Hematopoietic multipotent progenitor cell treated with erythropoietin and hydrocortisone succinate and interleukin-3 and kit ligand, for 15 days (in vitro differentiated cells): ENCODE data around the gene COL23A1.
"Not testable (repeated sequence)": the region's sequence is repeated elsewhere in the genome, so short reads cannot be mapped to it uniquely, and the experiment has no call there.

ENCODE experiments used
- DNase-seq: peaks from one replicate; pipeline ENCODE4 v3.0.0-alpha.2; 2015; ENCODE audit warnings: low spot score

COL23A1 gene

DNA sequence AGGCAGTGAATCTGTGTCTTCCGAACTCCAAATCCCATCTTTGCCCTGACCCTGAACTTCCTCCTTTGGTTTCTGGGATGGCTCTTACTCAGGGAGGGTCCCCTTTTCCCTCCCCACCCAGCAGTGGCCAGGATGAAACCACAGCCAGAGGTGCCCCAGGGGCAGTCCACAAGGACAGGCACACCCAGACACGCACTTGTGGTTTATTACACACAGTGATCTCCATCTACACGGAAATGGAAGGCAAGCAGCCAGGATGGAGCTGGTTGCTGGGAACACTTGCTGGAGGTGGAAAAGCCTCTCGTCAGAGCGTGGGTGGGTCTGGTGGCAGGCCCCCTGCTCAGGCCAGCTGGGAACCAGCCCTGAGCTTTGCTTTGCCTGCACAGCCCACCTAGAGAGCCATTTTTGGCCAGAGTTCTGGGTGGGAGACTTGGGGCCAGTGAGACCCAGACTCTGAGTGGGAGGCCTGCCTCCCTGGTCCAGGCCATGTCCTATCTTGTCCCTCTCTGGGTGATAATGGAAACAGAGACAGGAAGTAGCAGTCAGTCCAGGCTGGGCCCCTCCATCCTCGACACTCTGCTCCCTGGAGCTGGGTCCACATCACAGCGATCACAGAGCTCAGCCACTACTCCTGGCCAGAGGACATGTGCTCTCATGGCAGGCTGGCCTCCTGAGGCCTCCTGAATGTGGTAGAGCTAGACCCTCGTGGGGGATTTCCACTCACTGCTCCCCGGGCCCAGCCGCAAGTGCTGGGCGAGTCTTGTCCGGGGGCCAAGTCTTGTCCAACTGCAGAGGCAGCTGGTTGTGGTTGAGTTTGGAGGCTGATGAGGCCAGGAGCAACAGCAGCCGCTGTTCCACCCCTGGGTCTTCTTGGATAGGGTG, 352.5 kb downstream of the COL23A1 start:
- no peak for DNase-seq

DNA sequence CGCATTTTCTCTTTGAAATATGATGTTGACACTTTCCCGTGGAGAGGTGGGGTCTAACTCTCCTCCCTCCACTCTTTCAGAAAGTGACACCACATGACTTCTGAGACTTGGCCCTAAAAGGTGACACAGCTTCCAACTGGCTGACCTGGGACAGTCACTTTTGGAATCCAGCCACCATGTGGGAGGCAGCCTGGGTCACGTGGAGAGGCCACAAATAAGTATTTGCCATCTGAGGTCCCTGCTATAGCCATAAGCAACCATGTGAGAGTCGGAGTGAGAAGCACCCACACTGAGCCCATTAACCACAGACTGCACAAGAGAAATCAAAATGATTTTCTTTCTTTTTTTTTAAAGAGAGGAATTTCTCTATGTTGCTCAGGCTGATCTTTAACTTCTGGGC, 353.5 kb downstream of the COL23A1 start:
- no peak for DNase-seq

DNA sequence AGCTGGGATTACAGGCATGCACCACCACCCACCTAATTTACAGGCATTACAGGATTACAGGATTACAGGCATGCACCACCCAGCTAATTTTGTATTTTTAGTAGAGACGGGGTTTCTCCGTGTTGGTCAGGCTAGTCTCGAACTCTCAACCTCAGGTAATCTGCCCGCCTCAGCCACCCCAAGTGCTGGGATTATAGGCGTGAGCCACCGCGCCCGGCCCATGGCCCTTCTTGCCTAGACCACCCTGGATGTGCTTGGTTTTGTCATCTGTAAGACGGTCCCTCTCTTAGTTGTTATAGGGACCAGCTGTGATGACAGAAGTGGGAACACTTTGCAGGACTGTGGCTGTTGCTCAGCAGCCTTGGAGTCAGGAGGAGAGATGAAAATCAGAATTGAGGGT, 354.1 kb downstream of the COL23A1 start:
- no peak for DNase-seq

DNA sequence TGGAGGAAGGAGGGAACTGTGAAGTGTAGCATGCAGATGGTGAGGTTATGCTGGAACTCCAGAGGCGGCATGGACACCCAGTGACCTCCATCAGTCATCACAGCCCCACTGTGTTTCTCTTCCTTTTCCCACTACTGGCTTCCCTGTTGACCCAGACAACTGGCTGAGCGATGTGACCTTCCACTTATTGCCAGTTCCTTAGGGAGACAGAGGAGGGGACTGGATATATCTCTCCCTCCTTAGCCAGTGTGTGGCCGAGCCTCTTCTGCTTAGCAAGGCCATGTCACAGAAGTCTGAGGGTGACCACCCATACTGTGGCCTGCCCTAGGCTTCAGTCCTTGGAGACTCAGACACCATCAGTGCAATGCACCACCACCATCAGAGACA, 354.6 kb downstream of the COL23A1 start:
- no peak for DNase-seq

DNA sequence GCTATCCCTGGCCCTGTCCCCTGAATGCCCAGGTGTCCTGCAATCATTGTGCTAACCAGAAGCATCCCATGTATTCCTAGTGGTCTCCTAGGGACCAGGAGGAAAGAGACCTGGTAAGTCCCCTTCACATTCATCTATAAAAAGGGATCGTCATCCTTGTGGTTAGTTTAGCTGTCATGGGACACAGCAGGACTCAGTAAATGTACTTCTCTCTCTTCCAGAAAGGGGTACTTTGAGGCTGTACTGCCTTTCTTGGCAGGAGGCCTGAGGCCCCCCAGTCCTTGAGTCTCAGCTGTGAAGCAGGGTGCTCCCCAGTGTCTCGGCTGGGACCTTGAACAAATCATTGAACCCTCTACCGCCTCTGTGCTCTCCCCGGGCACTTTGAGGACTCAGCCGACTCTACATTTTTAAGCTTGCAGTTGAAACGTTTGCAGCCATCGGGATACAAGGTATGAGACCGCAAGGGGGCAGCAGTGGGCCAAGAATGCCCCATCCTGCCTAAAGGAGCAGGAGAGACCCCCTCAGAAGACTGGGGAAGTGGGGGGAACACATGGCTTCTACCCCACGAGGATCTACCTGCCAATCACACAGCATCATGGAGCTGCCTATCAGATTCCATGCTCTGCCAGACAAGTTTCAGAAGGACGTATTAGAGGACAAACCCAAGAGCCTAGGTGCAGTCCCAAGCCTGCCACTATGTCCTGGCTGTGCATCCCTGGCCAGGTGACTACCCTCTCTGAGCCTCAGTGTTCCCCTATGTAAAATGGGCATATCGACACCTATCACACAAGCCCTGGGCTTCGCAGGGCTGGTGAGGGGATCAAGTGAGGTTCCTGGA, 355.2 kb downstream of the COL23A1 start:
- DNase-seq: peak; percentile 71

DNA sequence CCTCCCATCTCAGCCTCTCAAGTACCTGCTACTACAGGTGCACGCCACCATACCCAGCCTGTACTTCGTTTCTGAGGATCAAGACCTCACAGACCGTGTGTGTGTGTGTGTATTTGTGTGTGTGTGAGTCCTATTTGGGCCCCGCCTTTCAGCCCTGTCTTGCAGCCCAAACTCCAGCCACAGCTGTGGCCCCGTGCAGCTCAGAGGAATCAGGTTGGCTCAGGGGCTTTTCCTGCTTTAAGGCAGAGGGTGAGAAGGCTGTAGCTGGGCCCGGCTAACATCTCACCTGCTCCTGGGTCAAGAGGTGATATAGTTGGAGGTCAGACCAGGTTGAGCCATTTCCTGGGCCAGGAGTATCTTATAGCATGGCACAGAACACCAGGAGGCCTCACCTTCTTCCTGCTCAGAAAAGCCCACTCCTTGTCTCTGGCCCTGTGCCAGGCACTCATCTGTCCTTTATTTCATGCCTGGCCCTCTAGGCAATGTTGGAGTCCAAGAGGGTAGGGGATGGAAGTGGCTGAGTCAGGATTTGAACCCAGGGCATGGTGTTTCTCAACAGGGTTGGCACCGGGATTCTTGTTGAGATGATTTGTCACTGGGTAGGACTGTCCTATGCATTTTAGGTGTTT, 356.0 kb downstream of the COL23A1 start:
- no peak for DNase-seq

DNA sequence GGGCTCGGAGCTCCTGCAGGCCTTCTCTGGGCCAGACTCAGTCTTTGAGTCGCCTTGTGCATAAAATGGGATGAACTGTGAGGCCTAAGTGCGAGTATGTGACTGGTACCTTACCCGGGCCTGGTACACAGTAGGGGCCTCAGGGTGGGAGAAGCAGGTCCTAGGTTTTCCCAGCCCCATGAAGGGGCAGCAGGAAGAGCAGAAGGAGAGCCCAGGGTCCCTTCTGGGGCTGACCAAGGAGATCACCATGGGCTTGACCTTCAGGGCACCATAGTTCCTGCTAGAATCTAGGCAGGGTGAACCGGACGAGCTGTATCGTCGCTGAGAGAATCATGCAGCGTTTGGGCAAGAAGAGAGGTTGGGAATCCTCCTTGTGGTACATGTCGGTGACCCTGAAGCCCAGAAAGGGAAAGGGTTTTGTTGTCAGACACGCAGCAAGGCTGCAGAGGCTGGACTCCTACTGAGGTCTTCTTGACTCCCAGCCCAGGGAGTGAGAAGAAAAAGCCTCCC, 357.2 kb downstream of the COL23A1 start:
- DNase-seq: no peak

DNA sequence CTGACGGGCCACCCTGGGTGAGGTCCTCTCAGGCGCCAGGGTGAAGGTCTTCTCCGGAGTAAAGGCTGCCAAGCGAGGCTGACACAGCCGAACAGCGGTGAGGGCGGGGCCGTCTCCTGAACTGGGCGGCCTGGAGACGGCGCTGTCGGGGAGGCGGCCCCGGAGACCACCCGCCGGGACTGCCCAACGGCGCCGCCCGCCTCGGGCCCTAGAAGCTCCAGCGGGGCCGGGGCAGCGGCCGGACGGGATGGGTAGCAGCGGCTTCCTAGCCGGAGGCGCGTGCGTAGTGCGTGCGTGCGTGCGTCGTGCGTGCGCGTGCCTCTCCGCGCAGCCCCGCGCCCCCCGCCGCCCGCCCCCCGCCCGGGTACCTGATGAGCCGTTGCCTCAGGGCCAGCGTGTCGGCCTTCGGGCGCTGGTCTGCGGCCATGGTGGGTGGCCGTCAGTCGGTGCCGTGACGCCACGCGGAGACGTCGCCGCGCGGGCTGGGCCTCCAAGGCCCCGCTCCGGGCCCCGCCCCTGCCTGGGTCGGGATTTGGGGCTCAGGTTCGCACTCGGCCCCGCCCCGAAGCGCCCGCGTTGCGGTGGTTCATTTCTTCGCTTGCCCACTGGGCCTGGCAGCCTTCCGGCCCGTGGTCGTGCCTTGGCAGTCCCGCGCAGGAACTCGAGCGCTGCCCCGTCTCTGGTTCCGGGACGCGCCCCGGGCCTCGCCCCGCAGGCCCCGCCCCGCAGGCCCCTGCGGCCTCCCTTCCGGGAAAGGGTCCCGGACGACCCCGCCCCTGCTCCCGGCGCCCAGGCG, 357.9 kb downstream of the COL23A1 start, which contains the start of gene PHYKPL:
Gene PHYKPL, minus strand, starts transcription at position 679 of the 796 bp plus-strand sequence. Its CDS starts 252 bp downstream, at position 427.
- peak; percentile 64 for DNase-seq

DNA sequence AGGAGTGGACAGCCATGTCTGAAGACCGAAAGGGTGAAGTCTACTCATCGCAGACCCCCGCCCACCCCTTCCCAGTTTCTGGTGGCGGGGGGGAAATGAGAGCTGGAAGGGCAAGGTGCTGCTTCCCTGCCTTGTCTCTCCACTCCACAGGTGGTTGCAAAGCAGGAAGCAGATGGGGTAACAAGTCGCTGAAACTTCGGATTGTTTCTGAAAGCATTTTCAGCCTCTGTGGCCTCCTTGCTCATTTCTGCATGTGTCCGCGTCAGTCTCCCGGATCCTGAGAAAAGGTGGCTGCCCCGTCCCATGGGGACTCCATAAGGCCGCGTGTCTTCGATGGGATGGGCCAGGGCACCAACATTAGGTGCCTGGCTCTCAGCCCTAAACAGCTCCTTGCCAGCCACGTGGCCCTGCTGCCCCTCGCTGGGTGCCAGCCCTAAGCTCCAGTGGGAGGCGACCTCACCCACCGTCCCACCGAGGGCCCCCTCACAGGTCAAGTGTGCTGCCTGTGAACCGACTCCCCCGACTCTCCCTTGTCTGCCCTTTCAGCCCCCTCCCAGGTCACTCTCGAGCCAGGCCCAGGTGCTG, 358.6 kb downstream of the COL23A1 start:
- no peak for DNase-seq

DNA sequence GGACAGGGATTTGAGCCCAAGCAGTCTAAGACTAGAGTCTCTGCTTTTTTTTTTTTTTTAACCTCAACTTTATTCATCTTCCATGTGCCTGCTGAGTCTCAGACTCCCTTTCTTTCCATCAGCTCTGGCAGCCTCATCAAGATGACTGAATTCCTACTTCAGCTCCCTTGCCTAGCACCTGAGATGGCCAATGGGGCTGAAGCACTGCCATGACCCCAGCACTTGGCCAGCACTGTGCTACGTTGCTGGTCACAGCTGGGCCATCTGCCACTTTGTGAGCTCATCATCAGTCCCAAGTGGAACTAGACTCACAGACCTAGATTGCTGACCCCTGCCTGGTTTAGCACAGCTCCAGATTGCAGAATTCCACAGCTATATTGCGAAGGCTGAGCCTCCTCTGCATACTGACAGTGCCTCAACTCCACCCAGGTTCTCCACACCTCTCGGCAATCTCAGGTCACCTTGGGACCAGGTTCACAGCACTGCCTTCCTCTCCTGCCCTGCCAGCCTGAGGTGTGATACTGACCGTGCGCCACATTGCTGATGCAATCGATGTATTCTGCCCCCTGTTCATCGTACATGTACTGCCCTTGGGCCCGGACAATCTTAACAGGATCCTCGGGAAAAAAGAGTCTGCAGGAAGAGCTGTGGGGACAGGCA, 359.2 kb downstream of the COL23A1 start:
- no peak for DNase-seq

DNA sequence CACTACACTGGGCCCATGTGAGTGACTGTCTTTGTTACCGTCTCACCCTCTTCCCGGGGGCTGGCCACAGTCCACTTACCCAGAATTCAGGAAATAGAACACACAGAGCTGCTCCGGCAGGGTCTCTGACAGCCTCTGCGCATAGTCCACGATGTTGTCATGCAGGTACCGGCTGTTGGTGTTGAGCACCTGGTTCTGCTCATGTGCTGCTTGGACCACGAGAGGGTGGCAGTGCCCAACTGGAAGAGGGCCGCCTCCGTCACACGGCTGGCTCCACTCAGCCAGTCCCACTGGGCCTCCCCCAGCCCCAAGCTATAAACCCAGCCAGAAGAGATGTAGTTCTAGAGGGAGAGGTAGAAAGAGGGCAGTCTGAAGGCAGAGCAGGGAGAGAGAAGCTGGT, 360.3 kb downstream of the COL23A1 start:
- no peak for DNase-seq

DNA sequence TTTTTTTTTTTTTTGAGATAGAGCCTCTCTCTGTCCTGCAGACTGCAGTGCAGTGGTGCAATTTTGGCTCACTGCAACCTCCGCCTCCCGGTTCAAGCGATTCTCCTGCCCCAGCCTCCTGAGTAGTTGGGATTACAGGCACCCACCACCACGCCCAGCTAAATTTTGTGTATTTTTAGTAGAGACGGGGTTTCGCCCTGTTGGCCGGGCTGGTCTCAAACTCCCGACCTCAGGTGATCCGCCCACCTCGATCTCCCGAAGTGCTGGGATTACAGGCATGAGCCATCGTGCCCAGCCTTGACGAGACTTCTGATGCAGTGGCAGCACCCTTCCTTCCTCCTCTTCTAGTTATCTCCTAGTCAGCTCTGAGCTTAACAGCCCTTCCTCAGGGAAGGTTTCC, 361.1 kb downstream of the COL23A1 start:
- DNase-seq: not testable (repeated sequence)

DNA sequence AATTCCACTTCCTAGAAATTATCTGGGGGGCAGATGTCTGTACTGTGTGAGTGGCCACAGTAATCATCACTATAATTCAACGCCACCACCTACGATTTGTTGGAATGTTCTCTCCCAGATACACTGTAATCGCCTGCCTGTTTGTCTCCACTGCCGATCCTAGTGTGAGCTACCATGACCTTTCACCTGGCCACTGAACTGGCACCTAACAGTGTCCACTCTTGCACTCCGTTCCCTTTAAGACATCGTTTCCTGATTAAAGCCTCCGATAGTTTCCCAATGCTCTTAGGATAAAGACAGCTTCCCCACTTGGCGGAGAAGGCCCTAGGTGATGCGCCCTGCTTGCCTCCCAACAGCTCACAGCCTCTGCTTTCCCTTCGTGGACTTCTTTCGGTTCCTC, 361.6 kb downstream of the COL23A1 start:
- DNase-seq: no peak

DNA sequence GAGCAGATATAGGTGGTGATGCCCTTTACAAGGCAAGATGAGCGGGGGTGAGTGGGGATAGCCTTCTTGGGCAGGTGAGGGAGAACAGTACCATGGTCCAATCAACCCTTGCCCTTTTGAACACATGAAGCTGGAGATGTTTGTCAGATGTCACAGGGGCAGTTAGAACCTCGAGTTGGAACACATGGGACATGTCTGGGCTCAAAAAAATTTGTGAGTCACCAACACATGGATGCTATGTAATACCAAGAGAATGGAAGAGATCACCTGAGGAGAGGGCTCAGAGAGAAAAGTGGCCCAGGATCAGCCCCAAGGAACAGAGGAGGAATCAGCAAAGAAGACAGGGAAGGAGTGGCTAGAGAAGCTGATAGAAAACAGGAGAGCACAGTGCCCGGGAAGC, 362.3 kb downstream of the COL23A1 start:
- no peak for DNase-seq

DNA sequence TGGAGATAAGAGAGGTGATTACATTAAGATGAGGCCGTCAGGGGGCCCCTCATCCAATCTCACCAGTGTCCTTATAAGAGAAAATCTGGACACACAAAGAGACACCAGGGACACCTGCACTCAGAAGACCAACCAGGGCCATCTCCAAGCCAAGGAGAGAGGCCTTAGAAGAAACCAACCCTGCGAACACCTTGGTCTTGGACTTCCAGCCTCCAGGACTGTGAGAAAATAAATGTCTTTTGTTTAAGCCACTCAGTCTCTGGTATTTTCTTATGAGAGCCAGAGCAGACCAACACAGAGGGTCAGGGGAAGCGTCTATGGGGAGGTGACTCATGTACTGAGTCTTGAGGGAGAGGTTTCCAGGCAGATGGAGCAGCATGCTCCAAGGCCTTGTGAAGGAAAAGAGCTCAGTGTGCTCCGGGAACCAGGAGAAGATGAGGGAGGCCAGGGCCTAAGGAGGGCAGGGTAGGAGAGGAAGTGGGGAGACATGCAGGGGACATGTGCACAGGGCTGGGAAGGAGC, 363.0 kb downstream of the COL23A1 start:
- no peak for DNase-seq

DNA sequence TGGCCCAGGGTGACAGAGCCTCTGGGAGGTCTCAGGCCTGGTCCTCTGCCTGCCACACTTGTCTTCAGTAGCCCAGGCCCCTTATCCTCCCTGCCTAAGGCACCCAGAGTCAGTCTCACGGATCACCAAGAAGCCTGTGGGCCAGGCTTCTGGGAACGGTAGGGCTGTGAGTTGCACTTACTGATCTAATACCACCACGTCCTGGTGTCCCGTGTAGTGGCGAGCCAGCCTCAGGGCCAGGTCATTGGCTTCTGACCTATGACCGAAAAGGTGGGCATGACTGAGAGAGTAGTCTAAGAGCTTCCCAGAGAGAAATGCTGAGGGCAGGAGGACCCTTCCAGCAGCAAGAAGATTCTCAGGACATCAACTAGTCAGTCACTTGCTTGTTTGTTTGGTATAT, 365.0 kb downstream of the COL23A1 start:
- DNase-seq: no peak

DNA sequence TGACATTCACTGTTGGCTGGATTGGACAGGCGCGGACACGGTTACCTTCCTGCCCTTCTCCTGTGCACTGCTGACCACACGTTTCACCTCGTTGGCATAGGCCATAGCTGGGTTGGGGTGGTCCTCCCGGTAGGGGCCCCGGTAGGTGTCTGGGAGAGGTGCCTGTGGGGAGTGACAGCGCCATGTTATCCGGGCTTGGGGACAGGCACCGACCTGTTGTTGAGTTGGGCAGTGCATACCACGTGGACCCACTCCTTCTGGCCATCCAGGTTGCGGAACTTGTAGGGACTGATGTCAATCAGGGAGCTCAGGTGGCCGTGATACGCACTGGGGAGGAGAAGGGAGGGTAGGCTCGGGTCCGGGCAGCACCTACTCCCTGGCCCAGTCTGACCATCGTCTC, 365.8 kb downstream of the COL23A1 start:
- DNase-seq: no peak

DNA sequence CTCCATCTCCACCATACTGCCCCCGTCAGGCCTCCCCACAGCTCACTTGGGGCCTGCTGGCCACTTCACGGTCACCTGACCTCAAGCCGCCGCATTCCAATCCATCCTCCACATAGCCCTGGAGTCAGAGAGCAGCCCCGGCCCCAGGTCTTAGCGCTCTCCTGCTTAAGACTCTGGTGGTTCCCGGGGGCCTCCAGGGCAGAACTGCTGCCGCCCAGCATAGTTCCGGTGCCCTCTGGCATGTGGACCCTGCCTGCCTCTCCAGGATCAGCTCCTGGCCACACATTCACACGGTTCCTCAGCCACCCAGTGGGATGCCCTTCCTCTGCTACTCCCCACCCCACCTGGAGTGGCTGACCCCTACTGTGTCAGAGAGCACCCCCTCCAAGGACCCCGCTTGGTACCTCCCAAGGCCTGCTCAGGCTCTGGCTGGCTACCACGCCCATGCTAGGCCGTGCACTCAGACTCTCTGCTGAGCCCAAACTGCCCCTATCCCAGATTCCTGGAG, 366.3 kb downstream of the COL23A1 start:
- DNase-seq: no peak

DNA sequence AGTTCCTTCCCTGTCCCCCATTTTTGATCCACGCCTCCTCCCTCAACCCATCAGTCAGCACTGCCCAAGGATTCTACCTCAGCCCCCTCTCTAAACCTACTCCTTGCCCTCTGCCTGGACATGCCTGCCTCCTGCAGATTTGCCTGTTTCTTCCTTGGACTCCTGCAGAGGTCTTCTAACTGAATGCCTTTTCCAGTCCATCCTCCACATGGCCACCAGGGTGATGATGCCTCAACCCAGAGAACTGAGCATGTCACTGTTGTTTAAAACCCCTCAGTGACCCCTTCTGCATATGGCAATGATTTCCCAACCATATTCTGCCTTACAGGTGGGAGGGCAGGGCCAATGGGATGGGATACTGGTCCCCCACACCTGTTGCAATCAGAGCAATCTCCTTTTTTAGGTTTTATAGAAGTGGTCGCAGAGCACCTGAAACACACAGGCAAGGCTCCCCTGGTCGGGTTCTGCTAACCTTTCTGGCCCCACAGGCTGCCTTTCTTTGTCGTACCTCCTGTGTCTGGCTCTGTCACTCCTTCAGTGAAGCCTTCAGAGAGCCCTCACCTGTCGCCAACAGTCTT, 366.9 kb downstream of the COL23A1 start:
- DNase-seq: no peak

DNA sequence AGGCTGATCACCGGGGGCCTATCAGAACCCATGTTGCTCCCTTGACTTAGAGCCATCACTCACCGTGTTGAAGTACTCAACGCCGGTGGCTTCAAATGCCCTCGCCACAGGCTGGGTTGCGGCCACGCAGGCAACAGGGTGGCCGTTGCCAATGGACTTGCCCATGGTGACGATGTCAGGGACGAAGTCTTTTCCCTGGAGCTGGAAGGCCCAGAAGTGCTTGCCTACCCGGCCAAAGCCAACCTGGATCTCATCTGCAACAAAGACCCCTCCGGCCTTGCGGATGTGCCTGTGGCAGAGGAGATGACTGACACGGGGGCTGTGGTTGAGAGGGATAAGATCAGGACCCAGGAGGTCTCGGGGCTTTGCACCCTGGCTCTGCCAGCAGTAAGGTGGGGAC, 367.9 kb downstream of the COL23A1 start:
- no peak for DNase-seq
